Measurements from ENCODE around the gene SORBS2.

- no peak for TF ChIP-seq CTCF (IDR thresholded peaks at IDR 0.05)
- TF ChIP-seq POLR2A (IDR thresholded peaks at IDR 0.05) = no peak
- TF ChIP-seq POLR2AphosphoS5 (IDR thresholded peaks at IDR 0.05) = no peak
These were observed 251.7 kb downstream of the SORBS2 start for GRCh38 chr4:185560316-185560715.

Measured in gastroesophageal sphincter (tissue), 3 donors.